ENCODE results near the gene SYNE3. TPM values are rescaled to one million over a fixed set of nuclear protein-coding genes. Genes with fewer than 3 reads are reported as not detected.

SYNE3 gene
- total RNA-seq, 4 donors from 2014 or later = 13.8 to 26.2 (median 15.2) TPM

DNA sequence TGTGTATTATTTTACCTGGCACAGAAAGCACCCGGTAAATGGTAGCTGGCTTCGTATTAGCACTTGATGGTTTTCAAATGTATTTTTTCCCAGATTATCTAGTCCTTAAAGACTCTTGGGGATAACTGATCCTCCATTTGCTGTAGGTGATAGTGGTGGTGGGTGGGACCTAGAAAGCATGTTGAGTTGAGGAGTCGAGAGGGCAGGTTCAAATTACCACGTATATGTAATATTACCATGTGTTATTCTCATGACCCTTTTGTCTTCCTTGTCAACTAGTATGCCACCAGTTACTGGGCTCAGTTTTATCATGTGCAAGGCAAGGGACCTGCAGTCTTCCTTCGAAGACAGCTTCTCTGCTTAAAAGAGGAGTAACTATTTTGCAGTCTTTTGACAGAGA lies 20.2 kb upstream of the SYNE3 start:
- TF ChIP-seq CTCF (IDR thresholded peaks at IDR 0.05) (no peak), POLR2A (IDR thresholded peaks at IDR 0.05) (no peak)
- no peak for DNase-seq (ENCODE audit: low spot score in 2 of 2)
- H3K4me3 ChIP-seq (ENCODE audit: low read depth, poor library complexity, severe bottlenecking) = no peak overlapping the region
- 66 to 74% methylated on average over 5 of the region's 5 CpGs for WGBS, 2 donors
- intact Hi-C loops (cut with DNase I; ENCODE audit: low total_unique reads) = no loop called here

GRCh38 chr14:95536036-95536593 lies 19.7 kb upstream of the SYNE3 start:
- WGBS, 2 donors = 18 to 27% methylated on average over 4 of the region's 4 CpGs
- intact Hi-C loops (cut with DNase I; ENCODE audit: low total_unique reads) = no loop called here
- no peak for TF ChIP-seq POLR2A (IDR thresholded peaks at IDR 0.05)
- TF ChIP-seq CTCF (IDR thresholded peaks at IDR 0.05) = no peak
- H3K4me3 ChIP-seq (ENCODE audit: low read depth, poor library complexity, severe bottlenecking) = no peak overlapping the region
- DNase-seq (ENCODE audit: low spot score in 2 of 2) = no peak

- WGBS, 2 donors = 0% methylated on average over 22 to 35 of the region's 52 CpGs
These were observed 19.0 kb upstream of the SYNE3 start for GRCh38 chr14:95535226-95536021.

DNA sequence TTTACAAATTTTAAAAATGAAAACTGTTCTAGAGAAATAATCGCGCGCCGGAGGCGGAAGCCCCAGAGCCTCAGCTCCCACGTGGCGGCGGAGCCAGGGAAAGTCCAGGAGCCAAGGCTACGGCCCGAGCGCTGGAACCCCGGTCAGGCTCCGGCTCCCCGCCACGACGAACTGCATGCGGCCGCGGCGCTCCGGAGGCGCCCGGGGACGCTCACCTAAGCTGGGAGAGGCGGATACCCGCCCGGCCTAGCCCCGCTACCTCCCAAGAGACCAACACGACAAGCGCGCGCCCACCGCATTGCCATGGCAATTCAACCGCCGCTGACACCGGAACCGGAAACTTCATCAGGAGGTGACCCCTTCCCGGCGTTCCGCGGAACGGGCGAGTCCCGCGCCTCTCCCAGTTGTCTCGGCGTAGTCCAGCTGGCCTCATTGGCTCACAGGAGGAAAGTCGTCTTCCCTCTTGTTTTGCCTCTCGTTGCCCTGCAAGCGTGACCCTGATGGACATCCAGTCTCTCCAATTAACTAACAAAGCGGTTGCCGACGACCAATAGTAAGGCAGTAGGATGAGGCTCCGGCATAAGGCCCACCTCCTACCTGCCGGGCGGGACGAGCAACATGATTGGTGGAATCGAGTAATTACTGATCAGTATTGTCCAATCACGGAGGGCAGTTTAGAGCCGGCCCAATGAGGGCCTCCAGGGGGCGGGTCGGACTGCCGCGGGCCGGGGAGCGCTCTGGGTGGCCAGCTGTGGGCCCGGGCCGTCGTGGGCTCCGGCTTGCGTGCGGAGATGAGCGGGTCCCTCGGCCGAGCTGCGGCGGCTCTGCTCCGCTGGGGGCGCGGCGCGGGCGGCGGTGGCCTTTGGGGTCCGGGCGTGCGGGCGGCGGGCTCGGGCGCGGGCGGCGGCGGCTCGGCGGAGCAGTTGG lies 18.1 kb upstream of the SYNE3 start, which contains the start of gene GLRX5:
Gene GLRX5 (plus strand): TSS at position 752 of the 927 bp plus-strand sequence. CDS start 40 bp downstream, at position 792.
- WGBS, 2 donors = 0 to 1% methylated on average over 43 to 66 of the region's 97 CpGs
- intact Hi-C loops (cut with DNase I; ENCODE audit: low total_unique reads) = no loop called here
- peak within 1 kb of the TSS; percentile 90 for H3K4me3 ChIP-seq (ENCODE audit: low read depth, poor library complexity, severe bottlenecking)
- TF ChIP-seq POLR2A (IDR thresholded peaks at IDR 0.05) (no peak), CTCF (IDR thresholded peaks at IDR 0.05) (no peak)
- peak; percentile 100 for DNase-seq (ENCODE audit: low spot score in 2 of 2)

More at GRCh38 chr14:95535226-95536021, 19.0 kb upstream of the SYNE3 start:
- peak overlapping the region; percentile 80 for H3K4me3 ChIP-seq (ENCODE audit: low read depth, poor library complexity, severe bottlenecking)
- intact Hi-C loops (cut with DNase I; ENCODE audit: low total_unique reads) = no loop called here
- TF ChIP-seq CTCF (IDR thresholded peaks at IDR 0.05) = no peak
- TF ChIP-seq POLR2A (IDR thresholded peaks at IDR 0.05) = no peak
- DNase-seq (ENCODE audit: low spot score in 2 of 2) = no peak

- WGBS, 2 donors = 0% methylated on average over 18 of the region's 18 CpGs
These were observed 17.4 kb upstream of the SYNE3 start for GRCh38 chr14:95533822-95534221.

More at GRCh38 chr14:95533822-95534221, 17.4 kb upstream of the SYNE3 start:
- intact Hi-C loops (cut with DNase I; ENCODE audit: low total_unique reads) = no loop called here
- TF ChIP-seq CTCF (IDR thresholded peaks at IDR 0.05) (no peak), POLR2A (IDR thresholded peaks at IDR 0.05) (no peak)
- no peak for DNase-seq (ENCODE audit: low spot score in 2 of 2)
- H3K4me3 ChIP-seq (ENCODE audit: low read depth, poor library complexity, severe bottlenecking) = peak overlapping the region; percentile 90
